Amygdala (tissue), 56 donors: ENCODE measurements around the gene RNF14.

ENCODE experiments used
- DNase-seq, 56 donors: peaks; one replicate each; lab custom pipeline; 2025; lab: John Stamatoyannopoulos, UW

Gene RNF14

DNA sequence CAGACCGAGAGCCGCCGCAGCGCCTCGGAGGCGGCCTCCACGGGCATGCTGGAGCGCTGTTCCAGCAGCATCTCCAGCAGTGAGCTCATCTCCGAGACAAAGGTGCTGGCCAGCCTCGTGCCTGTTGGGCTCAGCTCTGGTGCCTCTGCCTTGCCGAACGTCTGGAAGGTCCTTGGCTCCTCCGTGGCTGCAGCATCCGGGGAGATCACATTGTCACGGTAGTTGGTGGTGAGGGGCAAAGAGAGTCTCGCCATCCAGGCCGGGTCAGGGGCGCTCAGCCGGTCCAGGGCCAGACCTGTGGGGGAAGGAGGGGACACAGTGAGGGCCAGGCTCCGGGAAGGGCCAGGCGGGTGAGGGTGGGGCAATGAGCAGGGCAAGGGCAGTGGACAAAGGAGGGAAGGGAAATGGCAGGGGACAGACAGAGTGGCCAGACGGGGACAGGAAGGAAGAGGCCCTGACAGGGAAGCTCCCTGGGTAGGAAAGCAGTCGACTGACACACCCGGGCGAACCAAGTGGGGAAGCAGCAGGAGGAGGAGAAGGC lies 23.3 kb upstream of the RNF14 start:
- DNase-seq: peak in 5 of 56 donors; percentile 13 to 43 (median 25)

DNA sequence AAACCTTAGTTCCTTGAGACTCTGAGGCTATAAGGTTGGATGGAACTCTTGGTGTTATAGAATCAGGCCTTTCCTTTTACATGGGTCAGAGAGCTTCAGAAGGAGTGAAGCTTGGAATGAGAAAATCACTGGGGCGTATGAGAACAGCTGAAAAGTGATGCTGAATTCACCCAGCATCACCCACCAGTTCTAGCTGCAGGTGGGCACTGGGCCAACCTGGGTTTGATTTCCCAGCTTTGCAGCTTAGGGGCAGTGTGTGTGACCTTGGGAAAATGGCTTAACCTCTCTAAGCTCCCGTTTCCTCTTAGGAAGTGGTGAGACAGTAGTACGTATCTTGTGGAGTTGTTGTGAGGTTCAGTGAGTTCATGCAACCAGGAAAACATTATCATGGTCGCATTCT lies 21.6 kb upstream of the RNF14 start:
- DNase-seq: no peak

DNA sequence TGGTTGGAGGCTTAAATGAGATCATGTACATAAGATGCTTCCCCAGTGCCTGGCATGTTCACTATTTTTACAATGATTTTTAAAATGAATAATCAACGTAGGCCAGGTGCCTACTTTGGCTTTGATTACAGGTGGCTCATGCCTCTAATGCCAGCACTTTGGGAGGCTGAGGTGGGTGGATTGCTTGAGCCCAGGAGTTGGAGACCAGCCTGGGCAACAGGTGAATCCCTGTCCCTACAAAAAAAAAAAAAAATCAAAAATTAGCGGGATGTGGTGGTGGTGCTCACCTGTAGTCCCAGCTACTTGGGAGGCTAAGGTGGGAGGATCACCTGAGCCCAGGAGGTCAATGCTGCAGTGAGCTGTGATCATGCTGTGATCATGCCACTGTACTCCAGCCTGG lies 20.1 kb upstream of the RNF14 start:
- no peak for DNase-seq

DNA sequence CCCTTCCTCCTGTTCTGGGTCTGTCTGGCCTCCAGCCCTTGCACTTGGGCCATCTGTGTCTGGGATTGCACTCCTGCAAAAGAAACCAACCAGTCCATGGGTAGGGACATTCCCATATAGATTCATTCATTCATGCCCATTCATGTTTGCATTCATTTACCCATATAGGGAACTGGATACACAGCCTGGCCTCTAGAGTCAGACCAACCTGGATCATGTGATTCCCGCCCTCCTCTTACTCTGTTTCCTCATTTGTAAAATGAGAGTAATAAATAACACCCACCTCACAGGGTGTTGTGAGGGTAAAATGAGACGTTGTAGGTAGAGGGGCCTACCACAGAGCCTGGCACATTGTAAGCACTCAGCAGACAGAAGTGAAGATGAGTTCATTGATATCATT lies 19.4 kb upstream of the RNF14 start:
- DNase-seq: no peak

DNA sequence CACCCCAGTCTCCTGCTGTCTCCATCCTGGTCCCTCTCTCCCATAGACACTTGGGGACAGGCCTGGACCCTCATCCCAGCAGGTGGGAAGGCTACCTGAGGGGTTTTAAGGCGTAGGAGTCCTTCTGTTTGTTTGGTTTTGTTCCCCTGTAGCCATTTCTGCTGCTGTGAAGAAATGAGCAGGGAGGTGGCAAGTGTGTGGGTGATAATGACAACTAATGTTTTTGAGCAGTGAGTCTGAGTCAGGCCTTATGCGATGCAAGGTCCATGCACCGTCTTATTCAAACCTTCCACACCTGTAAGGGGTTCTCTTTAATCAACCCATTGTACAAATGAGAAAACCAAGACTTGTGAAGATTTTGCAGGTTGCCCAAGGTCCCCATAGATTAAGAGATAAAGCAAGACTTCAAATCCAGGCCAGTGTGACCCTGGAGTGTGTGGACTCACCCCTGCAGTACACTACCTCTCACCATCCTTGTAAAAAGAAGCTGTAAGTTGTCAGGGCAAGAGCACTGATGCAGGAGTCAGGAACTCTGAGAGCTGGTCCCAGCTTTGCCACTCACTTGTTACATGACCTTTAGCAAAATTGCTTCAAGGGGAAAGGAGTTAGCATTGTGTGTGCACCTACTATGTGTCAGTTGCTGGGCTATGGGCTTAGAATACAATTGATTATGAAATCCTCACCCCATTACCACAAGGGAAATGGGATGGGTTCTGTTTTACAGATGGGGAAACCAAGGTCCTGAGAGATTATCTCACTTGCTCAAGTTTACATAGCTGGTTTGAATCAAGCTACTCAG lies 18.5 kb upstream of the RNF14 start:
- no peak for DNase-seq

DNA sequence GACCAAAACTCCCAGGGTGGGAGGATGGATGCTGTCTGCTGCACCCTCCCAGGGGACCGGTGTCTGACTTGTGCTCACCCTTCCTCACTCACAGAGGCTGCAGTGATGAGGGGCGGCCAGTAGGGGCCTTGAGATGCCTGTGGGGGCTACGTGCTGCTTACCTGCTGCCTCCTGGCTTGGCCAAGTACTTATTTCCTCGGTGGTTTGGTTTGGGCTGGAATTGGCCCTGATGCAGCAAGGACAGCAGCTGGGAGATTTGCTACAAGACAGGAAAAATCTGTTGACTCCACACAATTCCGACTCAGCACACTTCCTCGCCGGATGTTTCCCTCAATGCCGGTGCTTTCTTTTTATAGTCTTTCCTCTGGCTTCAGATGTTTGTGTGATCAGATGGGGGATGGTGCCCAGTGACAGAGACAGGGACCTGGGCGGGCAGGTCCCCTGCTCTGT lies 17.5 kb upstream of the RNF14 start:
- peak in 1 of 56 donors; percentile 19 for DNase-seq

DNA sequence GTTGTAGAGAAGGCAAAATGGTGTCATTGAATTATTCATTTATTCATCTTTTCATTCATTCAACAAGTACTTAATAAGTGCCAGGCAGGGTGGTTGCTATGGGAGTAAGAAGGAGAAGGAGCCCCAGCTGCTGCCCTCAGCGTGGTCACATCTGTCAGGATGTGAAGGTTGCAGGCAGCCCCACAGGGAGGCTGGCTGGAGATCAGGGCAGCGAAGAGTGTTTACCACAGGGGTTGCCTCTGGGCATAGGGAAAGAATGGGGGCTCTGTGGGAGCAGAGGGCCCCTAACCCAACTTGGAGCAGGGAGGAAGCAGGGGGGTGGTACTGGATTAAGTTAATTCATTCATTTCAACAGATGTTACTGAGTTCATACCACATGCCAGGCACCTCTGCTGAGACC lies 16.9 kb upstream of the RNF14 start:
- no peak for DNase-seq

DNA sequence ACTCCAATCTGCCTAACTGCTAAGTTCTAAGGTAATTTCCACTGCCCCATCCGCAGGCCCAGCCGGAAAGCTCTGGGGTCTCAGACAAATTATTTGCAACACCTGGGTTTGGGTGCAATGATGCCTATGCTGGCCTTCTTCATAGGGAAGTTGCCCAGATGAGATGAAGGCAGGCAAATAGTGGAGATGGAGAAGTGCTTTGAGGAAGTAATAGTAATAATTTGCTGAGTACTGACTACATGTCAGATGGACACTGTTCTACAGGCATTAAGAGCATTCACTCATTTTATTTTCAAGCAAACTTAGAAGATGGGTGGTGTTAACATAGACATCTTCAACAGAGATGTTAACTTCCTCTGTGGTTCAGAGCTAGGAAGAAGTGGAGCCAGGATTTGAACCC lies 14.7 kb upstream of the RNF14 start:
- DNase-seq: no peak

DNA sequence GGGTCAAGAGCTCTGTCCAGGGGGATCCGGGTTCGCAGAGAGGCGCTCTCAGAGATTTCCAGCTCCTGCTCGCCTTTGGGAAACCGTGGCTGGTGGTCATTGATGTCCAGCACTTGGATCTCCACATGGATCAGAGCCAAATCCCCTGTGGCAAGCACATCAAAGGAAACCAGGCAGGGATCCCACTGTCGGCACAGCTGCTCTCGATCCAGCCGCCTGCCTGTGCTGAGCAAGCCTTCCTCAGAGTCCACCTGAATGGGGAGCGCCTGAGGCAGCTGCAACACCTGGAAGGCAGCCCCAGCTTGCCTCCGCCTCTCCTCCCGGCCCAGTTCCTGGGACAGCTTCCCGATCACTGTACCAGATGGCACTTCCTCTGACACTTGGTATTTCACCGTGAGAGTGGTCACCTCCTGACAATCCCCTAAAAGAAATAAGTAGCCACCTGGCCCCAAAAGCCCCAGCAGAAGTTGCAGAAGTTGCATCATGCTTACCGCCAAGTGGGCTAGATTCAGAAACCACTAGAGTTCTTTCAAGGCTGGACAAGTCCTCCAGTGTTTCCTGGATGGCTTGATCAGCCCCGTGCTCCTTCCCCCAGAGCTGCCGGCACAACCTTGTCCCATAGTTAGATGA lies 11.4 kb upstream of the RNF14 start:
- no peak for DNase-seq

DNA sequence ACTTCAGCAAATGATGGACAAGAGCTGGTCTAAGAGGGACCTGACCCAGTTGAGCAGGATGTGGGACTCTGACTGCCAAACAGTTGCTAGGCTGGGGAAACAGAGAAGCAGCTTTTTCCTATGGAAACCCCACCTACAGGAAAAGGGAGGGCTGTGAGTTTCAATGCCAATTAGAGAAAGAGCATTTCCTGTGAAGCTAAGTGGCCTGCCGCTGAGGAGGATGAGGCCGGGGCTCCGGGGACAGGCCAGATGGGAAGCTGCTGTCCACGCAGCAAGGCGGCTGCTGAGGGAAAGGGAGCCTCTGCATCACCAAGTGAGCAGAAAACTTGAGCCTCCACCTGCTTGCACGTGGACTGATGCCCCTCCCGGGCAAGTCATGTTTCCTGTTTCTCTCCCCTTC lies 10.8 kb upstream of the RNF14 start, which contains the start of gene PCDH12:
PCDH12 (minus strand) TSS at position 90 of the 400 bp plus-strand sequence. CDS start 351 bp downstream, outside the sequence.
- no peak for DNase-seq

DNA sequence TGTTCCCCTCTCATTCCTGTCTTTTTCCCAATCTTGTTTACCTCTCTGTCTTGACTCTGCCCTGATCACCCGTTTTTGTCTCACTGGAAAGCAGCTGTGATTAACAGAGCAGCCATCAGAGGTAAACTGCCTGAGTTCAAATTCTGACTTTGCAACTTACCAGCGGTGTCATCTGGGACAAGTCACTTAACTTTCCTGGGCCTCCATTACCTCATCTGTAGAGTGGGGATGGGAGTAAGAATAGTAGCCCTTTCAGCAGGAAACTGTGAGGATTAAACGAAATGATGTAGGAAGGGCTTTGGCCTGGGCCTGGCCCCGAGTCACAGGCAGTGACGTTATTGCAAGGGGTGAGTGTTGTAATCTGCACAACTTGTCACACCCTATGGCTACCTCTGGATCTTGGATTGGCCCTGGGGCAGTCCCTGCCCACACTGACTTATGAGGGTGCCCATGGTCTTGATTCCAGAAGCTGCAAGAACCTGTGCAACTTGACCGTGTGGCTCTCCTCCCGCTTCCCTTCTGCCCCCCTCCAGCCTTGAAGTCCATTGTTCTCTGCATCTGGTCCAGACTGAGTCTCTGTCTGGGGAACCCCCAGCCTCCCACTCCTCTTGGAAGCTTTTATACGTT lies 10.2 kb upstream of the RNF14 start:
- DNase-seq: no peak

DNA sequence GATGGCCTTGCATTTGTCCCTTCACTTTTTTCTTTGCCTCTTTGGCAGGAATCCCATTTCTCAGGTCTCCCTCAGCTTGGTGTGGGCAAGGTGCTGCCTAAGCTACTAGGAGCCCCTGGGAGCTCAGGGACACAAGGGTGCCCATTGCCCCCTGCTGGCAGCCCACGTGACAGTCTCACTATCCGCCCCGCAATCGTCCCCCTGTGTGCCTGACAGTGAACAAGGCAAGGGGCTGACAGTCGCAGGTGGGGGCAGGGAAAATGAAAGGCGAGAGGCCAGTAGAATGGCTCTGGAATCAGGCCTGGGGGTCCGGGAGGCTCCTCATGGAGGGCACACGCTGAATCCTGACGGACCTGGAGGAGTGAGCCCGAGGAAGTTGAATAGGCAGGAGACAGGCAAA lies 8.9 kb upstream of the RNF14 start:
- no peak for DNase-seq

DNA sequence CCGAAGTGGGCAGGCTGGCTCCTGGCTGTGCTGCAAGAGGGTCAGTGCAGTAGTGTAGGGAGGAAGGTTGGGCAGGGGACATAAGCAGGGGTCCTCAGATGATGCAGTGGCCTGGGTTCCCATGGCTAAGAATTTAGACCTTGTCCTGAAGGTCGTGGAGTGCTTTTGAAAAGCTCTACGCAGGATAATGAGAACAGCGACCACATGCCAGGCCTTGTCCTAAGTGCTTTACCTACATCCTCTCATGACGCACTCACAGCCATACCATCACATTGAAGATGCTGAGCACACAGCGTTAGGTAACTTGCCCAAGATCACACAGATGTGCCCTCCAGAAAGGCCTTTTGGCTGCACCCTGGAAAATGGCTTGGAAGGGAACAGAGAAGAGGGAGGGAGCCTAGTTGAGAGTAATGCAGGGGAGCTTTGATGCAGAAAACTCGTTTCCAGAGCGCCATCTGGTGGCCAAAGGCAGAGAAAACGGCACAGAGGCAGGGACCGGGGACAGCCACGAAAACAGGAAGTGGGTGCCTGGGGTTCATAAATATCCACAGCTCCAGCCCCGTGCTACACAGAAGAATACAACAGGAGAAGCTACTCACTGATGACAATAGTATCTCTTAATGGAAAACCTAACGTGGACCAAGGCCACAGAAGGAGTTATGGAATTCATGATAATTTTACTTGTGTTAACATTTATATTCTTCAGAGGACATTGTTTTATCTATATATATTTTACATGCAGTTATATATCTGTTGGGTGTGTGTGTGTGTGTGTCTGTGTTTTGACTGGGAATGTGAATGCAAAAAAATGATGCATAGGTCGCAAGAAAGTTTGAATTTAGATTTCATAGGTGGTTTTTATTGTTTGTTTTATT lies 8.2 kb upstream of the RNF14 start:
- DNase-seq: peak in 55 of 56 donors; percentile 40 to 96 (median 78)

DNA sequence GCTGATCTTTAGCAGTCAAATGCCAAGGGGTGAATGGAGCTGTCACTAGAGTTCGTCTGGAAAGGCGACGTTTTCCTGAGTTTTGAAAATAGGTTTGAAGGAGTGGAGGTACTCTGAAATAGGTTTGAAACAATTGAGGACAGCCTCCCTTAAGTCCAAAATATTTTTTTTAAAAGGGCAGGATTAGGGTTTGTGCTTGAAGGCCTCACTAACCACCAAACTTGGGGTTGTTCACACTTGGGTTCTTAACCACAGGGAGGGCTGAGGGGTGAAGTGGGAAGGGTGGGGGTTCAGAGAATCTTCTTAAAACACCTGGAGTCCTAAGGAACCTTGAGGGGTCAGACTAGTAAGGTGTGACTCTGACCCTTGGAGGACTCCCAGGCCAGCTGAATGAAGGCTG lies 7.4 kb upstream of the RNF14 start:
- DNase-seq: no peak

DNA sequence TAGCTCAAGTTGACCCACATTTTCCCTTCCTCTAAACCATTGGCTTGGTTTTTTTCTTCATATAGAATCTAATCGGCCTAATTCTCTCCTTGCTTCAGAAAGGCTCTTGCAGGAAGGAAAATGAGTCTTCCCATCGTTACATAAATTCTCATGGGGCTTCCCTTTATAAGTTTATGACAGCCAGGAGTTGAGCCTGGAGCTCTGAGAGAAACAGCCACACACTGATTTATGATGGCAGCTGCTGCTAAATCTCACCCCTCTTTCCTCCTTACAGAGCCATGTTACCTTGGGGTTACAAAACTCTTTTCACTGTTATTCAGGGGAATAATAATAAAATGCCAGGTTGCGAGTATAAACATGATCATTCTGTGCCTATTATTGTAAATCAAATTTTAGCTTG lies 5.2 kb upstream of the RNF14 start:
- DNase-seq: no peak

DNA sequence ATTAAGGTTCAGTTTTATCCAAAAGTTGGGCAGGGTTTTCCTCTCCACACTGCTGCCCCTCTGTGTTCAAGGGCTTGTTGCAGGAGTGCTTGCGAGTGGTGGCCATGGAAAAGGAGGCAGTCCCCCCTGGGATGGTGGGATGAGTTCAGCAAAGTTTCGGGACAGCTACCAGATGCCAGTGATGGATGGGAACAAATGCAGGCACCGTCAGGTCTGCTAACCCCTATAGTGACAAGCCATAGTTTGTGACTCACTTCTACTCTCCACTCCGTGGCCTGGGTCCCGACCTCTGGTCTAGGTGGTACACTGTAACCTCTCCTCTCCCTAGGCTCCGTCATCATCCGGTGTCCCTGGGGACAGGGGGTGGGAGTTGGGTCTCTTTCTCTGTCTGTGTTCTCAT lies 3.8 kb upstream of the RNF14 start:
- no peak for DNase-seq

DNA sequence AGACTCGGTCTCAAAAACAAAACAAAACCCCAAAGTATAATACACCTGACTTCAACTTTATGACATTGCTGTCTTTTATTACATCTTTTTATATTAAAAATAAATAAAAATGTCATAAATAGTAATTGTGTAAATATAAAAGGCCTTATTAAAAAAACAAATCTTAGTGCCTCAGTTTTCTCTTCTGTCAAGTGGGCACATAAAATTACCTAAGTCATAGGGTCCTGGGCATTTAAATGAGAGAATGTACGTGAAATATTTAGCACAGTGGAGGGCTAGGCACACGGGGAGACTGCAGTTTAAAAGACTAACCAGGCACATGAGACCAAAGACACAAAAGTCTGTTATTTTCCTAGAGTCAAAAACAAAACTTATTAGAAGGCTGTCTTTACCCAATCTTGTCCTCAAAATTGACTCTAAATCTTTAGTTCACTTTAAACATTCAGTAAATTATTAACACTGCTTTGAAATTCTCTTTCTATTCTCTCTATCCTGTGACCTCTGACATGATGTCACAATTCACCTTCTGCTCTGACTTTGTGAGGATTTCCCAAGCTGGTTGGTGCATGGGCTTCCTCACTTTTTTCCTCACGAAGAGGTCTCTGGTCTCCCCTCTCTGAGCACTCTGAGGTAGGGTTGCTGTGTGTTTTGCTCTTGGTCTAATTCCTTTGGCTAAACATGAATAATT lies 2.5 kb upstream of the RNF14 start:
- DNase-seq: no peak

DNA sequence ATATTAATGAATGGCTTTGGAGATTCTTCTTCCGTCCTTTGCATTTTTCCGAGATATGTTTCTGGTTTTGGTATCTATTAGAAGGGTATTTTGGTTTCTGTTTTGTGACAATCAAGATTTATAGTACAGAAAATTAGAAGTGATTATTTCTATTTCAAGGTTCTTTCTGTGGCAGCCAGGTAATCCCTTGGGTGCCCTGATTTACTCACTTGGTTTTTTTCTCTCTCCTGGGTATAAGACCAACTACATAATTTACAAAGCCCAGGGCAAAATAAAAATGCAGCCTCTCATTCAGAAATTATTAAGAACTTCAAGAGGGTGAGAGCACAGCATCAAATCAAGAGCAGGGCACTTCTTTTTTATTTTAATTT lies 2.0 kb upstream of the RNF14 start:
- DNase-seq: no peak

DNA sequence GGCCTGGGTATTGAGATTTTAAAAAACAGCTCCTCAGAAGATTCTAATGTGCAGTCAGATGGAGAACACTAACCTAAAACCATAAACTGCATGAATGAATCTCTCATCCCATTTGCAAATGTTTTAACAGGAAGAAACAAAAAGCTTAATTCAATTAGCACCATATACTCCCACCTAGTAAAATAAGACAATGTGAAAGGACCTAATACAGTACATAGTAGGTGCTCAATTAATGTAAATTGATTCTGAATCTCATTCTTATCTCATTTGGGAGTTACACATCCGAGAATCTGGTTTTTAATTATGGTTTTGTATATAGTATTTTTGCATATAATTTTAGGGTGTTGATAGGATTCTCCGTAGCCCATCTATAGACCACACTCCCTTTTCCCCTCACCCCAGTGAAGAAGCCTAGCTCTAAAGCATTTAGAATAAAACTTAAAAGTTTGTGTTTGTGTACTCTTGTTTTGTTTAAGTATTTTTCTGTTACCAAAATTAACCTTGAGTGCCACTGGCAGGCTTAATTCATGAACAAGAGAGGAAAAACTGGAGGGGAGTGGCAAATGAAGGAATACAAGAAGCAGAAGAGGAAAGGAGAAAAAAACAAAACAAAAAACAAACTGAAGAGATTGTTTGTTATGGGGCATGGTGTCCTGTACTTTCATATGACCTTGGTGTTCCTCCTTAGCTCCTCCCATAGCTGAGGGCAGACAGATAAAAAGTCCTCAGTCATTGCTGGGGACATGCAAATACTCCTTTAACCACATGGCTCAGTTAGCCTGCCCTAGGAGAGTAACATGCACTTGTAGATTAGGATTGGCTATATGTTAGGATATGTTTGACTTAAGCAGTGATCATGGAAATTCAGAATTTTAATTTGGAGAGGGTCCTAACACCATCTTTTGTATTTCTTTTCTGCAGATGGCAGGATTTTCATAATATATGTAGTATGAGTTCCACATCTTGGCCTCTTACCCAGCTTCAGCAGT lies 1.2 kb downstream of the RNF14 start:
- no peak for DNase-seq
